Inflammatory macrophage treated with lipopolysaccharide for 4 hours (primary cell): ENCODE measurements around the gene TMEM132C.
"Not testable (repeated sequence)": the region's sequence is repeated elsewhere in the genome, so short reads cannot be mapped to it uniquely, and the experiment has no call there.

ENCODE experiments used
- DNase-seq: peaks from one replicate; pipeline ENCODE4 v3.0.0-alpha.2; 2020

Gene TMEM132C

GRCh38 chr12:128267131-128267622 is at the start of gene TMEM132C:
Gene TMEM132C, plus strand, starts transcription at chr12:128267170. Its CDS starts 233 bp downstream, at chr12:128267403.
- DNase-seq = no peak

GRCh38 chr12:128224226-128224625 is 42.7 kb upstream of the TMEM132C start:
- no peak for DNase-seq

- no peak for DNase-seq
Measured at GRCh38 chr12:128228581-128228980, 38.4 kb upstream of the TMEM132C start.

- DNase-seq = no peak
Measured at GRCh38 chr12:128235635-128236417, 31.1 kb upstream of the TMEM132C start.

- no peak for DNase-seq
Measured at GRCh38 chr12:128236525-128236924, 30.4 kb upstream of the TMEM132C start.

GRCh38 chr12:128240745-128241144 is 26.2 kb upstream of the TMEM132C start:
- DNase-seq = no peak

GRCh38 chr12:128245121-128245520 is 21.8 kb upstream of the TMEM132C start:
- DNase-seq = no peak

GRCh38 chr12:128245905-128246304 is 21.1 kb upstream of the TMEM132C start:
- no peak for DNase-seq

GRCh38 chr12:128250096-128250495 is 16.9 kb upstream of the TMEM132C start:
- no peak for DNase-seq

GRCh38 chr12:128253829-128254228 is 13.1 kb upstream of the TMEM132C start:
- DNase-seq = not testable (repeated sequence)

GRCh38 chr12:128258866-128259555 is 8.0 kb upstream of the TMEM132C start:
- no peak for DNase-seq

- peak; percentile 5 for DNase-seq
Measured at GRCh38 chr12:128259556-128260070, 7.4 kb upstream of the TMEM132C start.

- no peak for DNase-seq
Measured at GRCh38 chr12:128261757-128262156, 5.2 kb upstream of the TMEM132C start.

GRCh38 chr12:128265566-128265965 is 1.4 kb upstream of the TMEM132C start:
- no peak for DNase-seq

- no peak for DNase-seq
Measured at GRCh38 chr12:128266086-128266485, 884 bp upstream of the TMEM132C start.

GRCh38 chr12:128266541-128267130 is 334 bp upstream of the TMEM132C start:
- DNase-seq = no peak

- no peak for DNase-seq
Measured at GRCh38 chr12:128267651-128268378, 845 bp downstream of the TMEM132C start.

GRCh38 chr12:128268379-128268995 is 1.5 kb downstream of the TMEM132C start:
- DNase-seq = no peak

GRCh38 chr12:128269181-128269591 is 2.2 kb downstream of the TMEM132C start:
- no peak for DNase-seq

GRCh38 chr12:128276471-128276870 is 9.5 kb downstream of the TMEM132C start:
- DNase-seq = no peak

- DNase-seq = no peak
Measured at GRCh38 chr12:128286970-128287369, 20.0 kb downstream of the TMEM132C start.

- DNase-seq = no peak
Measured at GRCh38 chr12:128288357-128288756, 21.4 kb downstream of the TMEM132C start.
